Measurements from ENCODE around the gene PKIB. TPM values are rescaled to one million over a fixed set of nuclear protein-coding genes. Genes with fewer than 3 reads are reported as not detected.
"Not testable (repeated sequence)": the region's sequence is repeated elsewhere in the genome, so short reads cannot be mapped to it uniquely, and the experiment has no call there.

The PKIB gene
- total RNA-seq, 1 donor from 2014 or later: not detected

GRCh38 chr6:122631571-122632249, 21.5 kb downstream of the PKIB start:
- no peak for DNase-seq
- peaks cover 3% of the 10 kb centered on the region for H3K27me3 Mint-ChIP-seq
- H3K4me3 Mint-ChIP-seq: no peak overlapping the region
- intact Hi-C loops (cut with micrococcal nuclease): no loop called here
- no peaks in the 10 kb centered on the region for H3K9me3 Mint-ChIP-seq
- H3K4me1 Mint-ChIP-seq: no peaks in the 10 kb centered on the region
- no peaks in the 10 kb centered on the region for H3K36me3 Mint-ChIP-seq (ENCODE audit: low read depth)
- no peak overlapping the region for H3K27ac Mint-ChIP-seq

- no peaks in the 10 kb centered on the region for H3K4me1 Mint-ChIP-seq
- no peaks in the 10 kb centered on the region for H3K36me3 Mint-ChIP-seq (ENCODE audit: low read depth)
- no peak overlapping the region for H3K4me3 Mint-ChIP-seq
- no peaks in the 10 kb centered on the region for H3K27me3 Mint-ChIP-seq
- no peak overlapping the region for H3K27ac Mint-ChIP-seq
- intact Hi-C loops (cut with micrococcal nuclease): no loop called here
- no peaks in the 10 kb centered on the region for H3K9me3 Mint-ChIP-seq
- peak; percentile 7 for DNase-seq
These were observed 30.2 kb downstream of the PKIB start for GRCh38 chr6:122640366-122640765.

GRCh38 chr6:122641819-122642218, 31.6 kb downstream of the PKIB start:
- Mint-ChIP-seq H3K4me3 (no peak overlapping the region), H3K4me1 (no peaks in the 10 kb centered on the region), H3K9me3 (no peaks in the 10 kb centered on the region), H3K36me3 (ENCODE audit: low read depth) (no peaks in the 10 kb centered on the region), H3K27ac (no peak overlapping the region), H3K27me3 (no peaks in the 10 kb centered on the region)
- intact Hi-C loops (cut with micrococcal nuclease): no loop called here
- no peak for DNase-seq

- H3K27me3 Mint-ChIP-seq; H3K4me3 Mint-ChIP-seq; H3K9me3 Mint-ChIP-seq; H3K4me1 Mint-ChIP-seq; H3K27ac Mint-ChIP-seq; DNase-seq; intact Hi-C loops (cut with micrococcal nuclease); H3K36me3 Mint-ChIP-seq (ENCODE audit: low read depth): not testable (repeated sequence)
These were observed 32.4 kb downstream of the PKIB start for GRCh38 chr6:122642604-122643003.

GRCh38 chr6:122645256-122645655, 35.1 kb downstream of the PKIB start:
- Mint-ChIP-seq H3K4me1 (no peaks in the 10 kb centered on the region), H3K27me3 (no peaks in the 10 kb centered on the region)
- no peak for DNase-seq

GRCh38 chr6:122647765-122648164, 37.6 kb downstream of the PKIB start:
- H3K36me3 Mint-ChIP-seq (ENCODE audit: low read depth): no peaks in the 10 kb centered on the region
- H3K9me3 Mint-ChIP-seq: no peaks in the 10 kb centered on the region
- DNase-seq: no peak
- H3K27ac Mint-ChIP-seq: no peak overlapping the region
- no peaks in the 10 kb centered on the region for H3K4me1 Mint-ChIP-seq
- H3K4me3 Mint-ChIP-seq: no peak overlapping the region
- no peaks in the 10 kb centered on the region for H3K27me3 Mint-ChIP-seq
- intact Hi-C loops (cut with micrococcal nuclease): no loop called here

More at GRCh38 chr6:122645256-122645655, 35.1 kb downstream of the PKIB start:
- Mint-ChIP-seq H3K9me3 (no peaks in the 10 kb centered on the region), H3K4me3 (no peak overlapping the region), H3K27ac (no peak overlapping the region), H3K36me3 (ENCODE audit: low read depth) (no peaks in the 10 kb centered on the region)
- intact Hi-C loops (cut with micrococcal nuclease): no loop called here

GRCh38 chr6:122648726-122649125, 38.5 kb downstream of the PKIB start:
- no peak for DNase-seq
- no peaks in the 10 kb centered on the region for H3K36me3 Mint-ChIP-seq (ENCODE audit: low read depth)

GRCh38 chr6:122649701-122650100, 39.5 kb downstream of the PKIB start:
- intact Hi-C loops (cut with micrococcal nuclease): no loop called here
- no peak overlapping the region for H3K4me3 Mint-ChIP-seq
- no peak overlapping the region for H3K27ac Mint-ChIP-seq
- H3K27me3 Mint-ChIP-seq: no peaks in the 10 kb centered on the region
- H3K4me1 Mint-ChIP-seq: no peaks in the 10 kb centered on the region
- H3K36me3 Mint-ChIP-seq (ENCODE audit: low read depth): no peaks in the 10 kb centered on the region
- H3K9me3 Mint-ChIP-seq: no peaks in the 10 kb centered on the region
- DNase-seq: no peak

More at GRCh38 chr6:122648726-122649125, 38.5 kb downstream of the PKIB start:
- Mint-ChIP-seq H3K27ac (no peak overlapping the region), H3K4me3 (no peak overlapping the region), H3K4me1 (no peaks in the 10 kb centered on the region), H3K9me3 (no peaks in the 10 kb centered on the region), H3K27me3 (no peaks in the 10 kb centered on the region)
- intact Hi-C loops (cut with micrococcal nuclease): no loop called here

GRCh38 chr6:122650403-122650802, 40.2 kb downstream of the PKIB start:
- H3K27me3 Mint-ChIP-seq: no peaks in the 10 kb centered on the region
- no peaks in the 10 kb centered on the region for H3K9me3 Mint-ChIP-seq
- intact Hi-C loops (cut with micrococcal nuclease): no loop called here
- H3K4me3 Mint-ChIP-seq: no peak overlapping the region
- H3K4me1 Mint-ChIP-seq: no peaks in the 10 kb centered on the region
- no peak overlapping the region for H3K27ac Mint-ChIP-seq
- no peaks in the 10 kb centered on the region for H3K36me3 Mint-ChIP-seq (ENCODE audit: low read depth)
- DNase-seq: no peak

GRCh38 chr6:122651031-122651430, 40.8 kb downstream of the PKIB start:
- H3K27ac Mint-ChIP-seq: no peak overlapping the region
- no peaks in the 10 kb centered on the region for H3K4me1 Mint-ChIP-seq
- H3K4me3 Mint-ChIP-seq: no peak overlapping the region
- no peaks in the 10 kb centered on the region for H3K9me3 Mint-ChIP-seq
- no peaks in the 10 kb centered on the region for H3K27me3 Mint-ChIP-seq
- DNase-seq: no peak
- intact Hi-C loops (cut with micrococcal nuclease): no loop called here
- no peaks in the 10 kb centered on the region for H3K36me3 Mint-ChIP-seq (ENCODE audit: low read depth)

GRCh38 chr6:122651604-122652003, 41.4 kb downstream of the PKIB start:
- Mint-ChIP-seq H3K4me3 (no peak overlapping the region), H3K27me3 (no peaks in the 10 kb centered on the region), H3K36me3 (ENCODE audit: low read depth) (no peaks in the 10 kb centered on the region), H3K9me3 (no peaks in the 10 kb centered on the region), H3K4me1 (no peaks in the 10 kb centered on the region), H3K27ac (no peak overlapping the region)
- no peak for DNase-seq
- intact Hi-C loops (cut with micrococcal nuclease): no loop called here

- Mint-ChIP-seq H3K4me1 (no peaks in the 10 kb centered on the region), H3K4me3 (no peak overlapping the region), H3K36me3 (ENCODE audit: low read depth) (no peaks in the 10 kb centered on the region), H3K27ac (no peak overlapping the region), H3K27me3 (no peaks in the 10 kb centered on the region), H3K9me3 (no peaks in the 10 kb centered on the region)
- intact Hi-C loops (cut with micrococcal nuclease): no loop called here
- no peak for DNase-seq
These were observed 42.2 kb downstream of the PKIB start for GRCh38 chr6:122652431-122652830.

- intact Hi-C loops (cut with micrococcal nuclease): no loop called here
- H3K4me3 Mint-ChIP-seq: no peak overlapping the region
- no peaks in the 10 kb centered on the region for H3K9me3 Mint-ChIP-seq
- DNase-seq: no peak
- H3K36me3 Mint-ChIP-seq (ENCODE audit: low read depth): no peaks in the 10 kb centered on the region
- no peaks in the 10 kb centered on the region for H3K27me3 Mint-ChIP-seq
- H3K4me1 Mint-ChIP-seq: no peaks in the 10 kb centered on the region
- H3K27ac Mint-ChIP-seq: no peak overlapping the region
These were observed 42.9 kb downstream of the PKIB start for GRCh38 chr6:122653094-122653493.

GRCh38 chr6:122654012-122654411, 43.8 kb downstream of the PKIB start:
- Mint-ChIP-seq H3K27ac (no peak overlapping the region), H3K9me3 (no peaks in the 10 kb centered on the region), H3K4me3 (no peak overlapping the region), H3K36me3 (ENCODE audit: low read depth) (no peaks in the 10 kb centered on the region), H3K4me1 (no peaks in the 10 kb centered on the region), H3K27me3 (no peaks in the 10 kb centered on the region)
- no peak for DNase-seq
- intact Hi-C loops (cut with micrococcal nuclease): no loop called here

- Mint-ChIP-seq H3K4me1 (no peaks in the 10 kb centered on the region), H3K4me3 (no peak overlapping the region), H3K27me3 (no peaks in the 10 kb centered on the region), H3K27ac (no peak overlapping the region), H3K9me3 (no peaks in the 10 kb centered on the region), H3K36me3 (ENCODE audit: low read depth) (no peaks in the 10 kb centered on the region)
- DNase-seq: no peak
- intact Hi-C loops (cut with micrococcal nuclease): no loop called here
These were observed 47.4 kb downstream of the PKIB start for GRCh38 chr6:122657601-122658000.

All from activated CD4-positive, alpha-beta T cell treated with anti-CD3 and anti-CD28 coated beads, Interleukin-2, amount 10 ng/mL, durations not matched to agents 24 days and 14 days (primary cell).